Muscle layer of colon (tissue), 2 donors: Measurements from ENCODE around the gene TNF.
"Not testable (repeated sequence)": the region's sequence is repeated elsewhere in the genome, so short reads cannot be mapped to it uniquely, and the experiment has no call there.

ENCODE experiments used
- H3K27ac ChIP-seq: one replicate; pipeline ENCODE4 v1.7.0; 2013; ENCODE audit warnings: low read depth, mild to moderate bottlenecking, low read length, moderate library complexity
- H3K27me3 ChIP-seq, 2 donors: one replicate each; pipeline ENCODE4 v1.7.0; 2013; ENCODE audit warnings: low read length in 2 of 2, mild to moderate bottlenecking in 2 of 2; ENCODE audit not compliant: insufficient read depth in 2 of 2, control insufficient read depth in 1 of 2
- H3K36me3 ChIP-seq: one replicate; pipeline ENCODE4 v1.7.0; 2013; ENCODE audit warnings: mild to moderate bottlenecking, low read length; ENCODE audit not compliant: insufficient read depth
- H3K4me1 ChIP-seq: one replicate; pipeline ENCODE4 v1.7.0; 2013; ENCODE audit warnings: mild to moderate bottlenecking, low read length; ENCODE audit not compliant: insufficient read depth
- H3K4me3 ChIP-seq, 2 donors: one replicate each; pipeline ENCODE4 v1.7.0; 2013; ENCODE audit warnings: low read length in 2 of 2, low read depth in 1 of 2, mild to moderate bottlenecking in 1 of 2, moderate library complexity in 1 of 2
- H3K9ac ChIP-seq: one replicate; pipeline ENCODE4 v1.7.0; 2013; ENCODE audit warnings: low read length
- H3K9me3 ChIP-seq: one replicate; pipeline ENCODE4 v1.7.0; 2013; ENCODE audit warnings: mild to moderate bottlenecking, low read length
- donor health status: abdominal sarcoma.
- donor health status: Adenocarcinoma of cecum.

TNF gene

DNA sequence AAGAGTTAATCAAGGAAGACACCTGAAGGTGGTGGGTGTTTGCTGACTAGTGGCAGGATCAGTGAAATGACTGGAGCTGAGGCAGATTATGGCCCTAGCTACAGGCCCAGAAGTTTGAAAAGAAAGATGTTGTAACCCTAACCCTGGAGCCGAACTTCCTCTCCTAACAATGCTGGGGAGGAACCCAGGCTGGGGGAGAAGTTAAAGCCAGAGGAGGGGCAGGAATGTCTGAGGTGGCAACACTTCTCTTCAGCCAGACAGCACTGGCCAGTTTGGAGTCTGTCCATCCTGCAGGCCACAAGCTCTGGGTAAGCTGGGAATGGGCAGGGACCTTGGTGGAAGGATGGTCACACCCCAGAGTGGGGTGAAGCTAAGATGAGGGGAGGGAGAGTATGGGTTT lies 10.6 kb downstream of the TNF start, which contains the start of gene LST1:
LST1 (plus strand) TSS at position 270 of the 400 bp plus-strand sequence. CDS start 1,023 bp downstream, outside the sequence.
- Histone ChIP-seq H3K27me3 (no peaks in the 10 kb centered on the region), H3K4me3 (no peak within 1 kb of the TSS), H3K9ac (no peak within 1 kb of the TSS), H3K36me3 (no peaks in the 10 kb centered on the region), H3K9me3 (no peaks in the 10 kb centered on the region), H3K27ac (no peak within 1 kb of the TSS), H3K4me1 (peaks cover 6% of the 10 kb centered on the region)

DNA sequence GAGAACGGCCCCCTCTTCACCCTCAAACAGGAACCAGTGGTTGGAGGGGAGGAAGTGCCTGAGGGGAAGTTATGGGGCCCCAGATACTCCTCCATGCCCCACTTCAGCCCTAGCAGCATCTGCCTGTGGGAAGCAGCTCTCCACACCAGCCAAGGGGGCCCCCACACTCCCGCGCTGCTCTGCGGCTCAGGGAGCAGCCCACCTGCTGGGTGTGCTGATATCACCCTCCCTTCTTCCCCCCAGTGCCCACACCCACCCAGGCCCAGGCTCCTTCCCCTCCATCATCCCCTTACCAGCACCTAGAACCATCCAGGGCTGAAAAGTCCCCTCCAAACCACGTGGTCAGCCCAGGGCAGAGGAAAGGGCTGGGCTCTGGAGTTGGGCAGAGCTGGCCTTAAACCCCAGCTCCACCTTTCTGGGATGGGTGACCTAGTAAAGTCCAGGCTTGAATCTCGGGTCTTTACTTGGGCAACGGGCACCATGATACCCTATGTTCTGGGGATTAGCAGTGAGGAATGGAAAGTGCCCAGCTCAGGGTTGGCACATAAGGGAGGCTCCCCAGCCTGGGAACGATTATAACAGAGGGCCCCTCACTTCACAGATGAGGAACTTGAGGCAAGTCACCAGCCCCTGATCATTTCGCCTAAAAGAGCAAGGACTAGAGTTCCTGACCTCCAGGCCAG lies 11.4 kb downstream of the TNF start:
- no peak overlapping the region for H3K4me3 ChIP-seq
- H3K9me3 ChIP-seq, result no peaks in the 10 kb centered on the region
- H3K4me1 ChIP-seq, result peaks cover 4% of the 10 kb centered on the region
- H3K27me3 ChIP-seq, result no peaks in the 10 kb centered on the region
- H3K36me3 ChIP-seq, result no peaks in the 10 kb centered on the region
- H3K27ac ChIP-seq, result no peak overlapping the region
- no peak overlapping the region for H3K9ac ChIP-seq

DNA sequence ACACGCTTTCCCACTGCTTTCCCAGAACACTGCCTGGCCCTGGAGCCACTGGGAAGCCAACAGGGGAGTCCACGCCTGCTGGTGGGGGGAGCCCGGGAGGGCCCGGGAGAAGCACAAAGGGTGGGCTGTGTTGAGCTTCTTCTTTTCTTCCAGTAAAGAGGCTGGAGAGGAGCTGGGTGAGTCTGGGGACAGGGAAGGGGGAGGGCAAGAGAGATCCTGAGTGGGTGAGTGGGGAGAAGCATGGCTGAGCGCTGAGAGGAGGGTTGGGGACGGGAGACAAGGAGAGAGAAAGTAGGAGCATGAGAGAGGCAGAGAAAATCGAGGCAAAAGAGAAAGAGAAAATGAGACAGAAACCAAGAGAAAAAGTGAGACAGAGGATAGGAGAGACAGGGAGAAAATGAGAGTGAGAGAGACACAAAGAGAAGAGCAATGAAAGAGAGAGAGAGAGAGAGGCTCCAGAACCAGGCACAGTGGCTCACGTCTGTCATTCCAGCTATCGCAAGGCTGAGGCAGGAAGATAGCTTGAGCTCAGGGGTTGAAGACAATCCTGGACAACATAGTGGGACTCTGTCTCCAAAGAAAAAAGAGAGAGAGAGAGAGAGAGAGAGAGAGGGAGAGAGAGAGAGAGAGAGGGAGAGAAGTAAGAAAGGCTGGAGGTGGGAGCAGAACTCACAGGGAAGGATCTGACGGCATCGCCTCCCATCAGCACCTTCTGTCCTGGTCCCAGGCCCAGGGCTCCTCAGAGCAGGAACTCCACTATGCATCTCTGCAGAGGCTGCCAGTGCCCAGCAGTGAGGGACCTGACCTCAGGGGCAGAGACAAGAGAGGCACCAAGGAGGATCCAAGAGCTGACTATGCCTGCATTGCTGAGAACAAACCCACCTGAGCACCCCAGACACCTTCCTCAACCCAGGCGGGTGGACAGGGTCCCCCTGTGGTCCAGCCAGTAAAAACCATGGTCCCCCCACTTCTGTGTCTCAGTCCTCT lies 12.7 kb downstream of the TNF start:
- H3K9ac ChIP-seq, result no peak overlapping the region
- H3K4me3 ChIP-seq, result no peak overlapping the region
- no peaks in the 10 kb centered on the region for H3K27me3 ChIP-seq
- no peaks in the 10 kb centered on the region for H3K9me3 ChIP-seq
- no peaks in the 10 kb centered on the region for H3K4me1 ChIP-seq
- no peaks in the 10 kb centered on the region for H3K36me3 ChIP-seq
- H3K27ac ChIP-seq, result no peak overlapping the region

DNA sequence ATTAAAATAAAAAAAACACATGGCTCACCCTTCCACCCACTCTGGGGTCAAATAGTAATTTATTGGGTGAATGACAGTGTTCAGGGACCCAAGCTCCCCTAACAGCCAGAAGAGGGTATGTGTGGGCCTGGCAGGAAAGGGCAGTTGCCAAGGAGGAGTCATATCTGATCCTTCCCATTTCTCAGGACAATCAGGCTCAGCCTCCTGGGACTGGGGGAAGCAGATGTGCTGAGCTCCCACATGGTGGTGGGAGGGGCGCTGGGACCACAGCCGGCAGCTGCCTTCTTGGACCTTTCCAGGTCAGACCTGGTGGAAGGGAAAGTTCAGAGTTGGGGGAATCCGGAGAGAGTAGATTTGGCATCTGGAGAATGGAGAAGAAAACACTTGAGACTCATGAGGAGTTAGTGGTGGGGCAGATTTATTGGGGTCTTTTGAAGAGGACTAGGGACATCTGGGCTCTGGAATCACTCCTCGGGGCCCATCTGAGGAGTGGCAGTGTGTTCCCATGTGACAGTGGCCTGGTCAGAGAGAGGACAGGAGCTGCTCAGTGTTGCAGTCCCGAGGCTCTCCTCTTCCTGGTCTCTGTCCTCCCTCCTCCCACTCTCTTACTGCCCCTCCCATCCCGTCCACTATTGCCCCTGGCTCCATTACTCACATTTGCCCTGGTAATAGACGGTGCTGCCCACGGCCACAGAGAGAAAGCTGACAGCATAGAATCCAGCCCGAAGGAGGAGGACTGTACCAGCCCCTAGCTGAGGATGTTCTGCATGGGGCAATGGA lies 13.7 kb downstream of the TNF start:
- Histone ChIP-seq H3K27me3 (no peaks in the 10 kb centered on the region), H3K4me3 (no peak overlapping the region), H3K9me3 (no peaks in the 10 kb centered on the region), H3K36me3 (no peaks in the 10 kb centered on the region), H3K27ac (no peak overlapping the region), H3K9ac (no peak overlapping the region), H3K4me1 (no peaks in the 10 kb centered on the region)

DNA sequence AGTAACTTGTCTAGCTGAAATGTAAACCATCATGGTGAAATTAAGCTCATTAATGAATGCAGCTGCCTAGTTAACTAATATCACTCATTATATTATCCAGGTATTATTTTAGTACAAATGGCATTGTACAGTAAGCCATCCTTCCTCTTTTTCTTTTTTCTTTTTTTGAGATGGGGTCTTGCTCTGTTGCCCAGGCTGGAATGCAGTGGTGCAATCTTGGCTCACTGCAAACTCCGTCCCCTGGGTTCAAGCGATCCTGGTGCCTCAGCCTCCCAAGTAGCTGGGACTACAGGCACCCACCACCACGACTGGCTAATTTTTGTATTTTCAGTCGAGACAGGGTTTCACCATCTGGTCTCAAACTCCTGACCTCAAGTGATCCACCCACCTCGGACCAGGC lies 15.3 kb downstream of the TNF start:
- H3K9me3 ChIP-seq, H3K36me3 ChIP-seq, H3K4me1 ChIP-seq, H3K27me3 ChIP-seq, H3K27ac ChIP-seq, H3K4me3 ChIP-seq, H3K9ac ChIP-seq: not testable (repeated sequence)

DNA sequence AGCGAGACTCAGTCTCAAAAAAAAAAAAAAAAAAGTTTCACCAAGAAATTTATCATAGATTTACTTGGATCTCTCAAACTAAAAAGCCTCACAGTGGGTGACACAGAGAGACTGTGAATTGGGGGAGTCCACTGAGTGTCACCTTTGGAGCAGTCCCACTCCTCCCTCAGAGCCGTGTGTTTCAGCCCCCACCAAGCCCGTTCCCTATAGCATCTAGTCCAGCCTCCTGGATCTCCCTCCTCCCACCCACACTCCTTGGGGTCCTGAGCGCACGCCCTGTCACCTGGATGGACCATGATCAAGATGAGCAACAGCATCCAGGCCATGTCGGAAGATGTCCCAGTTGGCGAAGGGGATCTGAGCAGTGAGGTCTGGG lies 17.0 kb downstream of the TNF start:
- Histone ChIP-seq H3K27ac (no peak overlapping the region), H3K4me3 (no peak overlapping the region), H3K4me1 (no peaks in the 10 kb centered on the region), H3K36me3 (no peaks in the 10 kb centered on the region), H3K27me3 (no peaks in the 10 kb centered on the region), H3K9me3 (no peaks in the 10 kb centered on the region), H3K9ac (no peak overlapping the region)

DNA sequence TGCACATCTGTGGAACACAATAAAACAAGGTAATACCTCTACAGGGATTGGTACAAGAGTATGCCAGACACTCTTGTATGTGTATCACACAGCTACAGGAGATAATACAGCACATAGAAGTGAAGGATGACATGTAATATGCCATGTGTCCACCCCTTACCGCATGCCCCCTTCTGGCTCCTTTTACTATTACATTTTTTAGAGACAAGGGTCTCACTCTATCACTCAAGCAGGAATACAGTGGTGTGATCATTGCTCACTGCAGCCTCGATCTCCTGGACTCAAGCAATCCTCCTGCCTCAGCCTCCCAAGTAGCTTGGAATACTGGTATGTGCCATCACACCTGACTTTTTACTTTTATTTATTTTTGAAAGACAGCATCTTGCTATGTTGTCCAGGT lies 21.6 kb downstream of the TNF start:
- H3K9ac ChIP-seq, result no peak overlapping the region
- H3K9me3 ChIP-seq, result no peaks in the 10 kb centered on the region
- no peaks in the 10 kb centered on the region for H3K27me3 ChIP-seq
- H3K4me3 ChIP-seq, result no peak overlapping the region
- H3K27ac ChIP-seq, result no peak overlapping the region
- no peaks in the 10 kb centered on the region for H3K36me3 ChIP-seq
- H3K4me1 ChIP-seq, result no peaks in the 10 kb centered on the region

DNA sequence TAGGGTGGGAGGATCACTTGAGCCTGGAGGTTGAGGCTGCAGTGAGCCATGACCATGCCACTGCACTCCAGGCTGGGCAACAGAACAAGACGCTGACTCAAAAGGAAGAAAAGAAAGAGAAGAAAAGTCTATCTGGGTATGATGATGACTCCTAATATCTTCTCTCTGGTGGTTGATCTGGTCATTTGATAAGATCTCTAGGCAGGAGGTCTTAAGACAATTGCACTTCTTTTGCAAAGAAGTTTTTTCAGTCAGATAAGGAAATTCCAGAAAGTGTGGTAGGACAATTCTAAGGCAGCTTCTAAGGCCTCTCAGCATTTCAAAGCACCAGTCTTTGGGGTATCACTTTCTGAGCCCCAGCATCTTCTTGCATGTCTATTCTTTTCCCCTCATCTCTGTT lies 32.0 kb downstream of the TNF start:
- no peaks in the 10 kb centered on the region for H3K4me1 ChIP-seq
- no peaks in the 10 kb centered on the region for H3K9me3 ChIP-seq
- H3K27me3 ChIP-seq, result no peaks in the 10 kb centered on the region

DNA sequence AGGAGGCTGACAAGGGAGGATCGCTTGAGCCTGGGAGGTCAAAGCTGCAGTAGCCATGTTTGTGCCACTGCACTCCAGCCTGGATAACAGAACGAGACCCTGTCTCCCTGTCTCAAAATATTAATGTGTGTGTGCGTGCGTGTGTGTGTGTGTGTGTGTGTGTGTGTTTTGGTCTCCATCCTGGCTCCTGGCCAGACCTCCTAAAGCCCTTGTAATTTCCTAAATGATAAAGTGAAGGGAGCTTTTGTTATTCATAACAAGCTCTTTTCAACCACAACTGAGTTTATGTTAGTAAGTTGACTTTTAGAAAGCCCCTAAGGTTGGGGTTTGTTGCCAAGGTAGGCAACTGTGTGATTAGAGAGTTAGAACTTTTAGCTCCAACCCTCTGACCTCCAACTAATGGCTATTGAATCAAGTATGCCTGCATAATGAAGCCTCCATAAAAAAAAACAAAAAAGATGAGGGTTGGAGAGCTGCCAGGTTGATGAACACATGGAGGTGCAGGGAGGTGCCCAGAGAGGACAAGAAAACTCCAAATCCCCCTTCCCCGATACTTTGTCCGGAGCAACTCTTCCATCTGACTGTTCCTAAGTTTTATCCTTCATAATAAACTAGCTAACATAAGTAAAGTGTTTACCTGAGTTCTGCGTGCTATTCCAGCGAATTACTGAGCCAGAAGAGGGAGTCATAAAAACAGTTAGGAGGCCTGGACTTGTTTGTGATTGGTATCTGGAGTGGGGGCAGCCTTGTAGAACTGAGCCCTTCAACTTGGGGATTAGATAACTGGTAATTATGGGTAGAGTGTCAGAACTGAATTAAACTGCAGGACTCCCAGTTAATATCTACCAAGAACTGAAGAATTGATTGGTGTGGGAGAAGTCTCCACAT lies 34.4 kb downstream of the TNF start:
- no peaks in the 10 kb centered on the region for H3K36me3 ChIP-seq
- no peak overlapping the region for H3K27ac ChIP-seq
- H3K27me3 ChIP-seq, result no peaks in the 10 kb centered on the region
- no peak overlapping the region for H3K4me3 ChIP-seq
- no peak overlapping the region for H3K9ac ChIP-seq
- no peaks in the 10 kb centered on the region for H3K9me3 ChIP-seq
- H3K4me1 ChIP-seq, result no peaks in the 10 kb centered on the region

More for the DNA sequence above, 32.0 kb downstream of the TNF start:
- Histone ChIP-seq H3K4me3 (no peak overlapping the region), H3K9ac (no peak overlapping the region), H3K36me3 (no peaks in the 10 kb centered on the region), H3K27ac (no peak overlapping the region)

DNA sequence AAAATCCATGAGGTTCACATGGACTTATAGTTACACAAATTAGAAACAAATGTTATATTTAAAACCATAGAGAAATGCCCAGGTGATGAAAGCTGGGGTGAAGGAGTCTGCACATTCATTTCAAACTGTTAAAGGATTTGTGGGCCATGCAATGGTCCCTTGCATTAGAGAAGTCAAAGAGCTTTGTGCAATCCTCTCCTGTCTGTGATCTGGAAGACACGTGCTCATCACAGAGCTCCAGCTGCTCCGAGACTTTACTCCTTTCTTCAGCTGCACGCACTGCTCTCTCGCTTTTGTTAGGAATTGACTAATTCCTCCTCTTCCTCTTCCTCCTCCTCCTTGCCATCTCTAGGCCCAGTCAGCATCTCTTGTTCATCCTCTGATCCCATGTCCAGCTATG lies 35.6 kb downstream of the TNF start:
- no peak overlapping the region for H3K27ac ChIP-seq
- no peaks in the 10 kb centered on the region for H3K36me3 ChIP-seq

More for the DNA sequence above, 35.6 kb downstream of the TNF start:
- Histone ChIP-seq H3K4me1 (no peaks in the 10 kb centered on the region), H3K9ac (no peak overlapping the region), H3K27me3 (no peaks in the 10 kb centered on the region), H3K9me3 (no peaks in the 10 kb centered on the region), H3K4me3 (no peak overlapping the region)
